ENCODE measurements around the gene MYO1F. TPM values are rescaled to one million over a fixed set of nuclear protein-coding genes. Genes with fewer than 3 reads are reported as not detected.
"Not testable (repeated sequence)": the region's sequence is repeated elsewhere in the genome, so short reads cannot be mapped to it uniquely, and the experiment has no call there.

MYO1F gene
- total RNA-seq, 1 donor from 2014 or later: 8.0 TPM

DNA sequence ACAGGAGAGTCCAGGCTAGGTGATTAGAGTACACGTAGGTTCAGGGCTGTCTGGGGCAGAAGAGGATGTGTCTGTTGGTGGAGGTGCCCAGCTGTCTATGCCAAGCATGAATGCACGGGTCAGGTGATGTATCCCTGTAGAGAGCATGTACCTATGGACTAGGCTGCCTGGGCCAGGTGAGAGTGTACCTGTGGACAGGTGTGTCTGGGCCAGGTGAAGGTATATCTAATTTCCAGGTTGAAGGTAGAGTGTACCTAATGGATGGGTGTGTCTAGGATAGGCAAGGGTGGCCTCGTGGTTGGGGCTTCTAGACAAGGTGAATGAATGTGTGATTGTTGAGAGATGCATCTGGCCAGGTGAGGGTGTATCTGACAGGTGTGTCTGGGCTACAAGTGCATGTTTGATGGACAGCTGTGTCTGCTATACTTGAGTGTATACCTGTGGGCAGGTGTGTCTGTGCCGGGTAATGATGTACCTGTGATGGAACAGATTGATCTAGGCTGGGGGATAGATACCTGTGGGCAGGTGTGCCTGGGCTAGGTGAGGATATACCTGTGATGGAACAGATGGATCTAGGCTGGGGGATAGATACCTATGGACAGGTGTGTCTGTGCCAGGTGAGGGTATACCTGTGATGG, 47.8 kb downstream of the MYO1F start:
- DNase-seq: no peak
- intact Hi-C loops (cut with micrococcal nuclease): no loop called here

DNA sequence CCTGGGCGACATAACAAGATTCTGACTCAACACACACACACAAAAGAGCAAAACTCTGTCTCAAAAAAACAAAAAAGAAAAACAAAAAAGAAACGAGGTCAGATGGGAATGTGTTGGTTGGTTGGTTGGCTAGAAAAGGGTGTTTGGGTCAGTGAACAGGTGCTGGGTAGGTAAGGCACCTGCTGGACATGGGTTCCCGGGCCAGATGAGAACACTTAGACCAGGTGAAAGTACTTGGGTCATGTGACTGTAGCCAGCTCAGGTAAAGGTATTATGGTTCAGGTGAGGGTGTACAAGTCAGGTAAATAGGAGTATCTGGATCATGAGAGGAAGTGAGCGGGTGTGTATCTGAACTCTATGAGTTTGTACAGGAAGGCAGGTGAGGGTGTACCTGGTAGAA, 48.7 kb downstream of the MYO1F start:
- no peak for ATAC-seq
- intact Hi-C loops (cut with micrococcal nuclease): no loop called here
- DNase-seq: no peak

More for the DNA sequence above, 47.8 kb downstream of the MYO1F start:
- no peak for ATAC-seq

- intact Hi-C loops (cut with micrococcal nuclease): no loop called here
Observed at GRCh38 chr19:8526345-8527091, 50.7 kb downstream of the MYO1F start.

GRCh38 chr19:8525401-8525684, 51.9 kb downstream of the MYO1F start:
- intact Hi-C loops (cut with micrococcal nuclease): no loop called here
- ATAC-seq: no peak
- DNase-seq: no peak

More at GRCh38 chr19:8526345-8527091, 50.7 kb downstream of the MYO1F start:
- DNase-seq (peak; percentile 93), ATAC-seq (peak; percentile 81)

DNA sequence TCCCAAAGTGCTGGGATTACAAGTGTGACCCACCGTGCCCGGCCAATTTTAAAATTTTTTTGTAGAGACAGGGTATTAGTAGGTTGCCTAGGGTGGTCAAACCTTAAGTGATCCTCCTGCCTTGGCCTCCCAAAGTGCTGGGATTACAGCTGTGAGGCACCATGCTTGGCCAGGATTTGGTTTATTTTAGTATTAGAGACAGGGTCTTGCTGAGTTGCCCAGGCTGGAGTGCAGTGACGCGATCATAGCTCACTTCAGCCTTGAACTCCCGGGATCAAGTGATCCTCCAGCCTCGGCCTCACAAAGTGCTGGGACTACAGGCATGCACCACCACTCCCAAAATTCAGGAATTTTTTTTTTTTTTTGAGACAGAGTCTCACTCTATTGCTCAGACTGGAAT, 57.9 kb downstream of the MYO1F start:
- intact Hi-C loops (cut with micrococcal nuclease): no loop called here
- no peak for DNase-seq
- ATAC-seq: no peak

GRCh38 chr19:8518536-8518935, 58.7 kb downstream of the MYO1F start:
- DNase-seq (no peak), ATAC-seq (no peak)
- intact Hi-C loops (cut with micrococcal nuclease): no loop called here

GRCh38 chr19:8517551-8518442, 59.4 kb downstream of the MYO1F start:
- ATAC-seq: no peak
- intact Hi-C loops (cut with micrococcal nuclease): no loop called here
- DNase-seq: no peak

DNA sequence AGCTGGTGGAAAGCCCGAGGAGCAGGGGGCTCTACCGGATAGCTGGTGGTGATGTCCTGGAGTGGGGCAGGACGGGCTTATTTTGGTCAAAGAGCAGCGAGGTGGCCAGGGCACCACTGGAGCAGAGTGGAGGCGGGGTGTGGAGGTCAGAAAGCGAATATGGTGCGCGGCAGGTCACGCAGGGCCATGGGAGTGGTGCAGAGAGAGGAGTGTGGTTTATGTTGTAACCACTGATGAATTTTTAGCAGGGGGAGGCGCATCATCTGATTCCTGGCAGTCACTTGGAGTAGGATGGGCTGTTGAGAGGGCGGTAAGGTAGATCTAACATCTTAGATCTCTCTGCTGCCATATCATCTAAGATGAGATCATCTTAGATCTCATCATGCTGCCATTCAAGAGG, 61.9 kb downstream of the MYO1F start:
- no peak for ATAC-seq
- no peak for DNase-seq
- intact Hi-C loops (cut with micrococcal nuclease): no loop called here

DNA sequence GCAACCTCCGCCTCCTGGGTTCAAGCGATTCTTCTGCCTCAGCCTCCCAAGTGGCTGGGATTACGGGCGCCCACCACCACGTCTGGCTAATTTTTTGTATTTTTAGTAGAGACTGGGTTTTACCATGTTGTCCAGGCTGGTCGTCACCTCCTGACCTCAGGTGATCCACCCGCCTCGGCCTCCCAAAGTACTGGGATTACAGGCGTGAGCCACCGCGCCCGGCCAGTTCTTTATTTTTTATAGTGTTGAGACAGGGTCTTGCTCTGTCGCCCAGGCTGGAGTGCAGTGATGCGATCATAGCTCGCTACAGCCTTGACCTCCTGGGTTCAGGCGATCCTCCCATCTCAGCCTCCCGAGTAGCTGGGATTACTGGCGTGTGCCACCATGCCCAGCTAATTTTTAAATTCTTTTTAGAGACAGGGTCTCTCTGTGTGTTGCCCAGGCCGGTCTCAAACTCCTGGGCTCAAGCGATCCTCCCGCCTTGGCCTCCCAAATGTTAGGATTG, 62.7 kb downstream of the MYO1F start:
- intact Hi-C loops (cut with micrococcal nuclease); ATAC-seq; DNase-seq: not testable (repeated sequence)

- DNase-seq (peak; percentile 98), ATAC-seq (peak; percentile 95)
- intact Hi-C loops (cut with micrococcal nuclease): no loop called here
Observed at GRCh38 chr19:8513687-8514504, 63.3 kb downstream of the MYO1F start, which contains the start of gene ZNF414. TSS of gene ZNF414 (minus strand) at chr19:8514167. CDS start at chr19:8514046, 121 bp downstream.

DNA sequence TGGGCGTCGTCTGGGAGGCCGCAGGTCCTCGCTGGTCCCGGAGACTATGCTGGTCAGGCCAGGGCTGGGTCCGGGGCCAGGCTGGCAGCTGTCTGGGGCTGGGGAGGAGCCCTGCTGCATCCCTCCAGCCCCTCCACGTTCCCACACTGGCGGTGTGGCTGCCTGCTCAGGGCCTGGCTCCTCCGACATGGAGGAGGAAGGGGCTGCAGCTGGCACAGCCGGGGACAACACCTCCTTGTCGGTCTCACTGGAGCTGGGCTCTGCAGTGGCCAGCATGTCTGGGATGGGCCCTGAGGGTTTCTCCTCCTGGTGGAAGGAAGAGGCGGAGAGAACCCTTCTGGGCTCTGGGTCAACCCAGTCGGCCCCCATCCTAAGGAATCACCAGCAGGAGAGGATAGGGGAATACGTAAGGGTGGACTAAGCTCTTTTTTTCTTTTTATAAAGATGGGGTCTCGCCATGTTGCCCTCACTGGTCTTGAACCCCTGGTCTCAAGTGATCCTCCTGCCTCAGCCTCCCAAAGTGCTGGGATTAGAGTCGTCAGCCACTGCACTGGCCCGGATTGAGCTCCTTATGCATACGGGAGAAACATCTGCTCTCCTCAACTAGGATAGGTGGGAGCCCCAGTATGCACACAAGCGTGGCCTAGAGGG, 64.1 kb downstream of the MYO1F start:
- DNase-seq: no peak
- intact Hi-C loops (cut with micrococcal nuclease): no loop called here
- ATAC-seq: no peak

DNA sequence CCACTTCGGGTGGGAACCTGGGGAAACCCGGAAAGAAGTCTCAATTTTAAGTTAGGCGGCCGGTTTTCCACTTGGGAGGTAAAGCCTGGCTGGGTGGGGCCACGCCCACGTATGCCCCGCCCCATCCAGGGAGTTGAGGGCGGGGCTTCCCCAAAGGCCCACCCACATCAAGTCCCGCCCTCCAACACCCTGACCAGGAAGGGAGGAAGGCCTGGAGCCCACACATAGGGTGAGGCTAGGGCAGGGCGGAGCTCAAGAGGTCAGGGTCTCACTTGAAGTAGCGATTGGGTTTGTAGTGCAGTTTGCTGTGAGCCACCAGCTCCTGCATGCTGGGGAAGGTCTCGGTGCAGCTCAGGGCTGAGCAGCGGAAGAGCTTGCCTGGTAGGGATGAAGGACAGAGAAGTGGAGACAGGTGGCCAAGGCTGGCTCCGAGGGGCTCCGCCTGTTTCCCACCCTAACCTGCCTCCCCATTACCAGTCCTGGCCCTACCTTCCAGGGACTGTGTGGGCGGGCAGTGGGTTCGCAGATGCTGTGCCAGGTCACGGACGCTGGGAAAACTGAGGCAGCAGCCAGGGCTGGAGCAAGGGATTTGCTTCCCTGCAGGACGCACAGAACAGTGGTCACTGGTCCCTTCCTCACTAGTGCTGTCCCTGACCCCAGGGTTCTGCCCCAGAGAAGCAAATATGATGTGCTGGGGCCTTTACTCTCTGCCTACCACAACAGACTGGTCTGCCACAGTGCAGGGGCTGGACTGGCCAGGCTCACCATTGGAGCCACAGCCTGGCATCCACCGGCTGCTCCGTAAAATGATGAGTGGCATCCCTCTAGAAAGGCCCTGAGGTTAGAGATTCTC, 64.9 kb downstream of the MYO1F start:
- ATAC-seq: no peak
- no peak for DNase-seq
- intact Hi-C loops (cut with micrococcal nuclease): no loop called here

DNA sequence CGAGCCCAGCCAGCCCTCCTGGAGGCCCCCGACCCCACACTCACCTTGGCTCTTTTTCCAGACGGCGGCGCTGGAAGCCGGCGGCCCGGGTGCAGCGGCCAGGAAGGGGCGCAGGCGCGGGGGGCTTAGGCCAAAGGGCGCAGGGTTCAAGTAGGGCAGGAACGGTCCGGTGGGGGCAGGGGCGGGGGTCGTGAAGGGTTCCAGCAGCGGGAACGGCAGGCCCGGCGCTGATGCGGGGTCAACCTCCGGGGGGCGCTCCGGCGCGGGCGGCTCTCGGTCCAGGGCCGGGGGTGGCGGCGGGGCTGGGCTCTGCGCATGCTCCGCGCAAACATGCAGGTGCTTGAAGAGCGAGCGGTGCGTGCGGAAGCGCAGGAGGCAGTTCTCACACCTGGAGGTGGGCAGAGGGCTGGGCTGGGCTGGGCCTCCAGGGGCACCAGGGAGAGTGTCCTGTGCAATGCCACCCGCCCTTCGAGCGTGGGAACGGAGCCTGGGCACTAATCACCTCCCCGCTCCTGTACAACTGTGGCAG, 65.6 kb downstream of the MYO1F start:
- ATAC-seq (no peak), DNase-seq (no peak)
- intact Hi-C loops (cut with micrococcal nuclease): no loop called here

- no peak for ATAC-seq
- DNase-seq: no peak
- intact Hi-C loops (cut with micrococcal nuclease): no loop called here
Observed at GRCh38 chr19:8510589-8511115, 66.6 kb downstream of the MYO1F start.

- ATAC-seq (peak; percentile 15), DNase-seq (no peak)
- intact Hi-C loops (cut with micrococcal nuclease): no loop called here
Observed at GRCh38 chr19:8506402-8506957, 70.8 kb downstream of the MYO1F start.

DNA sequence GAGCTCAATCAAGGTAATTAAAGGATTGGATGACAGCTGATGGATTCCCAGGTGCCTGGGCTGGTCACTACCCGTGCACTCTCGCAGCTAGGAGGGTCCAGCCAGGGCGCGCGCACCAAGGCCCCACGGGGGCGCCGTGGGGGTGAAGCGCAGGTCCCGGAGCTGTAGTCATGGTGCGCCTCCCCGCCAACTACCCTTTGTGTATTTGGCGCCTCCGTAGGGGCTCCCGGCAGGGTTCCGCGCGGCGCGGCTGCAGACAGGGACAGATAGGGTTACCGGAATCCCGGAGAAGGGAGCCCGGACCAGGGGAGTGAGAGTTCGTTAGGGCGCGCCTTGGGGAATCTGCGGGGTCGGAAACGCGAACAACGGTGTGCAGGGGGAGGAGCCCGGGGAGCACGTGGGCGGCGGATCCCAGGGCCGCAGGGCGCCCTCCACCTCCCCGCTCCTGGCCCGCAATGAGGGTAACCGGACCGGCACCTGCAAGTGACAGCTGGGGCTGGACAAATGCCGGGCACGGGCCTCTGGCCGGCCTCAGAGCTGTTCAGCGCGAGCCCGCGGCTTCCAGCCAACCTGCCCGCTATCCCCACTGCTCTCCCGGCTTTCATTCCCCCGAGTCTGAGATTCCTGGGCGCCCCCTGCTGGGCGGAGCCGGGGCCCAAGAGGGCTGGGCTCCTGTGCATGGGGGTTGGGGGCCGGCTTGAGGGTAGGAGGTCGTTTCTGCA, 71.4 kb downstream of the MYO1F start:
- ATAC-seq: peak; percentile 90
- intact Hi-C loops (cut with micrococcal nuclease): no loop called here
- peak; percentile 92 for DNase-seq

Measured in left ventricle myocardium superior (tissue), 1 donor.